ENCODE data around the gene ATRNL1. TPM values are rescaled to one million over a fixed set of nuclear protein-coding genes. Genes with fewer than 3 reads are reported as not detected.
"Not testable (repeated sequence)": the region's sequence is repeated elsewhere in the genome, so short reads cannot be mapped to it uniquely, and the experiment has no call there.

ATRNL1 gene
- total RNA-seq, 6 experiments from 2014 or later, result 0.08 to 0.23 (median 0.09) TPM; not detected in 3

GRCh38 chr10:115272482-115272881 lies 179.3 kb downstream of the ATRNL1 start:
- peaks cover 19% of the 10 kb centered on the region for H3K9me3 Mint-ChIP-seq
- H3K36me3 Mint-ChIP-seq (ENCODE audit: low read depth), result no peaks in the 10 kb centered on the region
- no peak overlapping the region for H3K27ac Mint-ChIP-seq
- no peak for TF ChIP-seq CTCF (IDR thresholded peaks at IDR 0.05)
- H3K4me1 Mint-ChIP-seq (ENCODE audit: low read depth), result no peaks in the 10 kb centered on the region
- no peak overlapping the region for H3K4me3 Mint-ChIP-seq
- no peak for DNase-seq
- H3K27me3 Mint-ChIP-seq (ENCODE audit: insufficient read depth), result no peaks in the 10 kb centered on the region

GRCh38 chr10:115278294-115278693 lies 185.1 kb downstream of the ATRNL1 start:
- H3K4me1 Mint-ChIP-seq (ENCODE audit: low read depth), result no peaks in the 10 kb centered on the region
- no peak overlapping the region for H3K4me3 Mint-ChIP-seq
- no peaks in the 10 kb centered on the region for H3K36me3 Mint-ChIP-seq (ENCODE audit: low read depth)
- H3K27ac Mint-ChIP-seq, result no peak overlapping the region
- no peaks in the 10 kb centered on the region for H3K27me3 Mint-ChIP-seq (ENCODE audit: insufficient read depth)
- TF ChIP-seq CTCF (IDR thresholded peaks at IDR 0.05), result no peak
- H3K9me3 Mint-ChIP-seq, result peaks cover 16% of the 10 kb centered on the region
- no peak for DNase-seq

GRCh38 chr10:115295213-115295805 lies 202.1 kb downstream of the ATRNL1 start:
- no peaks in the 10 kb centered on the region for H3K4me1 Mint-ChIP-seq (ENCODE audit: low read depth)
- H3K36me3 Mint-ChIP-seq (ENCODE audit: low read depth), result no peaks in the 10 kb centered on the region
- no peaks in the 10 kb centered on the region; the same call in 1 of the 2 replicates for H3K27me3 Mint-ChIP-seq (ENCODE audit: insufficient read depth)
- H3K27ac Mint-ChIP-seq, result no peak overlapping the region
- DNase-seq, result no peak
- H3K9me3 Mint-ChIP-seq, result peaks cover 45% of the 10 kb centered on the region
- no peak for TF ChIP-seq CTCF (IDR thresholded peaks at IDR 0.05)
- H3K4me3 Mint-ChIP-seq, result no peak overlapping the region

- H3K4me3 Mint-ChIP-seq, result no peak overlapping the region
- H3K27ac Mint-ChIP-seq, result no peak overlapping the region
- H3K36me3 Mint-ChIP-seq (ENCODE audit: low read depth), result no peaks in the 10 kb centered on the region
- no peak for TF ChIP-seq CTCF (IDR thresholded peaks at IDR 0.05)
- H3K4me1 Mint-ChIP-seq (ENCODE audit: low read depth), result no peaks in the 10 kb centered on the region
- no peak for DNase-seq
- H3K27me3 Mint-ChIP-seq (ENCODE audit: insufficient read depth), result no peaks in the 10 kb centered on the region; the same call in 1 of the 2 replicates
- H3K9me3 Mint-ChIP-seq, result peaks cover 15% of the 10 kb centered on the region
Observed at GRCh38 chr10:115300080-115300479, 206.9 kb downstream of the ATRNL1 start.

GRCh38 chr10:115319669-115320068 lies 226.5 kb downstream of the ATRNL1 start:
- H3K9me3 Mint-ChIP-seq, result peaks cover 64% of the 10 kb centered on the region
- not testable (repeated sequence) for H3K27me3 Mint-ChIP-seq (ENCODE audit: insufficient read depth); H3K4me3 Mint-ChIP-seq; H3K4me1 Mint-ChIP-seq (ENCODE audit: low read depth); H3K27ac Mint-ChIP-seq; DNase-seq; H3K36me3 Mint-ChIP-seq (ENCODE audit: low read depth)

GRCh38 chr10:115321360-115321759 lies 228.2 kb downstream of the ATRNL1 start:
- H3K4me1 Mint-ChIP-seq (ENCODE audit: low read depth), result no peaks in the 10 kb centered on the region
- DNase-seq, result no peak
- no peak overlapping the region for H3K27ac Mint-ChIP-seq
- no peak overlapping the region for H3K4me3 Mint-ChIP-seq
- no peaks in the 10 kb centered on the region; the same call in 1 of the 2 replicates for H3K36me3 Mint-ChIP-seq (ENCODE audit: low read depth)
- H3K27me3 Mint-ChIP-seq (ENCODE audit: insufficient read depth), result no peaks in the 10 kb centered on the region
- peaks cover 67% of the 10 kb centered on the region for H3K9me3 Mint-ChIP-seq
- no peak for TF ChIP-seq CTCF (IDR thresholded peaks at IDR 0.05)

Measured in HFFc6 (cell line).